ENCODE measurements around the gene SHKBP1. TPM values are rescaled to one million over a fixed set of nuclear protein-coding genes. Genes with fewer than 3 reads are reported as not detected.
A peak's percentile ranks its signal among the peaks of the same experiment; 100 is the strongest.
"Not testable (repeated sequence)": the region's sequence is repeated elsewhere in the genome, so short reads cannot be mapped to it uniquely, and the experiment has no call there.

Gene SHKBP1
- polyA plus RNA-seq, 2 donors = 47.9 to 53.6 TPM

GRCh38 chr19:40621283-40621682 is 44.6 kb downstream of the SHKBP1 start:
- Histone ChIP-seq H3K4me3 (ENCODE audit: low read depth in 1 of 2, low read length in 2 of 2) (no peak overlapping the region), H3K4me1 (ENCODE audit: control insufficient read depth in 2 of 2, insufficient read depth in 2 of 2, low read length in 1 of 2) (peaks cover 0 to 2% of the 10 kb centered on the region in 2 donors), H3K36me3 (ENCODE audit: control insufficient read depth in 2 of 2, insufficient read depth in 2 of 2, low read length in 1 of 2) (peaks cover 13 to 39% of the 10 kb centered on the region in 2 donors), H3K27me3 (ENCODE audit: control insufficient read depth in 1 of 2, insufficient read depth in 2 of 2, low read length in 2 of 2) (no peaks in the 10 kb centered on the region), H3K27ac (ENCODE audit: low read depth in 2 of 2, low read length in 1 of 2) (no peak overlapping the region), H3K9me3 (ENCODE audit: control insufficient read depth in 2 of 2, insufficient read depth in 1 of 2, low read depth in 1 of 2, low read length in 1 of 2) (no peaks in the 10 kb centered on the region)
- WGBS, 2 donors = 75 to 85% methylated on average over 2 of the region's 2 CpGs

DNA sequence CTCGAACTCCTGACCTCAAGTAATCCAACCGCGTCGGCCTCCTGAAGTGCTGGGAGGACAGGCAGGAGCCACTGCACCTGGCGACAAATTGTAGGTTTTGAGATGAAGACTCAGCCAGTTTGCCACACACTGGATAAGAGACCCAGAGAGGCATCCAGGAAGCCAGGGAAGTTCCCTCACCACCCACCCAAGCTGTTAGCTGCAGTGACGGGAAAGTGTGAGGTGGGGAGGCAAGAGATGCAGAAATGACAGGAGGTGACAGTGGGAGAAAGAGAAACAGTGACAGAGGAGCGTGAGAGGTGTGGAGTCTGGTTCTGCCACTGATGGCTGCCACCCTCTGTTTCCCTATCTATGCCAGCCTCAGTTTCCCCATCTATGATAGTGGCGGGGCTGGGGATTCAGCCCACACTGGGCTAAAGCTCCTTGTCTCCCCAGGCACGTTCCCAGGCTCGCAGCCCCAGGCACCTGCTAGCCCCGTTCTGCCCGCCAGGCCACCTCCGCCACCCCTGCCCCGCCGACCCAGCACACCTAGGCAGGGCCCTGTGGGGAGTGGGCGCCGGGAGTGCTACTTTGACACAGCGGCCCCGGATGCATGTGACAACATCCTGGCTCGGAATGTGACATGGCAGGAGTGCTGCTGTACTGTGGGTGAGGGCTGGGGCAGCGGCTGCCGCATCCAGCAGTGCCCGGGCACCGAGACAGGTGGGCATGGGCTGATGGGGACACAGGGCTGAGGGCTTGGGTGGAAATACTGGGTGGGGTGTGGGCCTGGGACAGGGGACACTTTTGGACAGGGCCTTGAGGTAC is 45.5 kb downstream of the SHKBP1 start:
- Histone ChIP-seq H3K4me1 (ENCODE audit: control insufficient read depth in 2 of 2, insufficient read depth in 2 of 2, low read length in 1 of 2) (peaks cover 0 to 2% of the 10 kb centered on the region in 2 donors), H3K9me3 (ENCODE audit: control insufficient read depth in 2 of 2, insufficient read depth in 1 of 2, low read depth in 1 of 2, low read length in 1 of 2) (no peaks in the 10 kb centered on the region), H3K27ac (ENCODE audit: low read depth in 2 of 2, low read length in 1 of 2) (peak overlapping the region in 1 of 2 donors; percentile 5), H3K27me3 (ENCODE audit: control insufficient read depth in 1 of 2, insufficient read depth in 2 of 2, low read length in 2 of 2) (no peaks in the 10 kb centered on the region), H3K4me3 (ENCODE audit: low read depth in 1 of 2, low read length in 2 of 2) (no peak overlapping the region), H3K36me3 (ENCODE audit: control insufficient read depth in 2 of 2, insufficient read depth in 2 of 2, low read length in 1 of 2) (peaks cover 13 to 34% of the 10 kb centered on the region in 2 donors)
- 91 to 92% methylated on average over 24 of the region's 24 CpGs for WGBS, 2 donors

DNA sequence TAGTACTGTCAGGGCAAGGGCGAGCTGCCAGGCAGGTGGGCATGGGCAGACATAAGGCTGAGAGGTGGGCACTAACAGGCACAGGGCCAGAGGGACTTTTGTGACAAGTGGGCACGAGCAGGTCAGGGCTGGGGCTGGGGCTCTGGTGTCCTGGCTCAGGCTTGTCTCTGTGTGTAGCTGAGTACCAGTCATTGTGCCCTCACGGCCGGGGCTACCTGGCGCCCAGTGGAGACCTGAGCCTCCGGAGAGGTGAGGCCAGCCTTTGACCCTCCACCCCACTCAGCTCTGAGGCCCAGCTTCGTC is 46.1 kb downstream of the SHKBP1 start:
- no peaks in the 10 kb centered on the region for H3K27me3 ChIP-seq (ENCODE audit: control insufficient read depth in 1 of 2, insufficient read depth in 2 of 2, low read length in 2 of 2)
- peaks cover 0 to 2% of the 10 kb centered on the region in 2 donors for H3K4me1 ChIP-seq (ENCODE audit: control insufficient read depth in 2 of 2, insufficient read depth in 2 of 2, low read length in 1 of 2)
- H3K4me3 ChIP-seq (ENCODE audit: low read depth in 1 of 2, low read length in 2 of 2) = no peak overlapping the region
- H3K27ac ChIP-seq (ENCODE audit: low read depth in 2 of 2, low read length in 1 of 2) = no peak overlapping the region
- WGBS, 2 donors = 90% methylated on average over 7 of the region's 7 CpGs
- H3K9me3 ChIP-seq (ENCODE audit: control insufficient read depth in 2 of 2, insufficient read depth in 1 of 2, low read depth in 1 of 2, low read length in 1 of 2) = no peaks in the 10 kb centered on the region
- H3K36me3 ChIP-seq (ENCODE audit: control insufficient read depth in 2 of 2, insufficient read depth in 2 of 2, low read length in 1 of 2) = peaks cover 13 to 36% of the 10 kb centered on the region in 2 donors

- Histone ChIP-seq H3K4me3 (ENCODE audit: low read depth in 1 of 2, low read length in 2 of 2) (no peak overlapping the region), H3K4me1 (ENCODE audit: control insufficient read depth in 2 of 2, insufficient read depth in 2 of 2, low read length in 1 of 2) (peaks cover 0 to 2% of the 10 kb centered on the region in 2 donors), H3K36me3 (ENCODE audit: control insufficient read depth in 2 of 2, insufficient read depth in 2 of 2, low read length in 1 of 2) (peaks cover 13 to 36% of the 10 kb centered on the region in 2 donors), H3K27me3 (ENCODE audit: control insufficient read depth in 1 of 2, insufficient read depth in 2 of 2, low read length in 2 of 2) (no peaks in the 10 kb centered on the region), H3K27ac (ENCODE audit: low read depth in 2 of 2, low read length in 1 of 2) (peak overlapping the region in 1 of 2 donors; percentile 2), H3K9me3 (ENCODE audit: control insufficient read depth in 2 of 2, insufficient read depth in 1 of 2, low read depth in 1 of 2, low read length in 1 of 2) (no peaks in the 10 kb centered on the region)
- WGBS, 2 donors = 58 to 61% methylated on average over 39 to 41 of the region's 41 CpGs
These were observed 47.0 kb downstream of the SHKBP1 start for GRCh38 chr19:40623403-40624251.

GRCh38 chr19:40624369-40625153 is 47.9 kb downstream of the SHKBP1 start:
- 86 to 88% methylated on average over 14 of the region's 14 CpGs for WGBS, 2 donors

GRCh38 chr19:40625406-40626120 is 48.9 kb downstream of the SHKBP1 start:
- peaks cover 6 to 38% of the 10 kb centered on the region in 2 donors for H3K36me3 ChIP-seq (ENCODE audit: control insufficient read depth in 2 of 2, insufficient read depth in 2 of 2, low read length in 1 of 2)
- no peak overlapping the region for H3K4me3 ChIP-seq (ENCODE audit: low read depth in 1 of 2, low read length in 2 of 2)
- no peaks in the 10 kb centered on the region for H3K9me3 ChIP-seq (ENCODE audit: control insufficient read depth in 2 of 2, insufficient read depth in 1 of 2, low read depth in 1 of 2, low read length in 1 of 2)
- H3K27me3 ChIP-seq (ENCODE audit: control insufficient read depth in 1 of 2, insufficient read depth in 2 of 2, low read length in 2 of 2) = no peaks in the 10 kb centered on the region
- WGBS, 2 donors = 78 to 80% methylated on average over 7 of the region's 7 CpGs
- peaks cover 0 to 2% of the 10 kb centered on the region in 2 donors for H3K4me1 ChIP-seq (ENCODE audit: control insufficient read depth in 2 of 2, insufficient read depth in 2 of 2, low read length in 1 of 2)
- no peak overlapping the region for H3K27ac ChIP-seq (ENCODE audit: low read depth in 2 of 2, low read length in 1 of 2)

More at GRCh38 chr19:40624369-40625153, 47.9 kb downstream of the SHKBP1 start:
- peaks cover 10 to 40% of the 10 kb centered on the region in 2 donors for H3K36me3 ChIP-seq (ENCODE audit: control insufficient read depth in 2 of 2, insufficient read depth in 2 of 2, low read length in 1 of 2)
- not testable (repeated sequence) for H3K4me3 ChIP-seq (ENCODE audit: low read depth in 1 of 2, low read length in 2 of 2); H3K27me3 ChIP-seq (ENCODE audit: control insufficient read depth in 1 of 2, insufficient read depth in 2 of 2, low read length in 2 of 2); H3K4me1 ChIP-seq (ENCODE audit: control insufficient read depth in 2 of 2, insufficient read depth in 2 of 2, low read length in 1 of 2); H3K9me3 ChIP-seq (ENCODE audit: control insufficient read depth in 2 of 2, insufficient read depth in 1 of 2, low read depth in 1 of 2, low read length in 1 of 2); H3K27ac ChIP-seq (ENCODE audit: low read depth in 2 of 2, low read length in 1 of 2)

DNA sequence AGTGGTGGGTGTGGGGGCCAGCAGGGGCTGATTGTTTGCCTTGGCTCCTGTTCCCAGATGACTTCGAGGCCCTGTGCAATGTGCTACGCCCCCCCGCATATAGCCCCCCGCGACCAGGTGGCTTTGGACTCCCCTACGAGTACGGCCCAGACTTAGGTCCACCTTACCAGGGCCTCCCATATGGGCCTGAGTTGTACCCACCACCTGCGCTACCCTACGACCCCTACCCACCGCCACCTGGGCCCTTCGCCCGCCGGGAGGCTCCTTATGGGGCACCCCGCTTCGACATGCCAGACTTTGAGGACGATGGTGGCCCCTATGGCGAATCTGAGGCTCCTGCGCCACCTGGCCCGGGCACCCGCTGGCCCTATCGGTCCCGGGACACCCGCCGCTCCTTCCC is 50.2 kb downstream of the SHKBP1 start:
- Histone ChIP-seq H3K36me3 (ENCODE audit: control insufficient read depth in 2 of 2, insufficient read depth in 2 of 2, low read length in 1 of 2) (peaks cover 5 to 35% of the 10 kb centered on the region in 2 donors), H3K27ac (ENCODE audit: low read depth in 2 of 2, low read length in 1 of 2) (no peak overlapping the region), H3K4me3 (ENCODE audit: low read depth in 1 of 2, low read length in 2 of 2) (no peak overlapping the region), H3K27me3 (ENCODE audit: control insufficient read depth in 1 of 2, insufficient read depth in 2 of 2, low read length in 2 of 2) (no peaks in the 10 kb centered on the region), H3K9me3 (ENCODE audit: control insufficient read depth in 2 of 2, insufficient read depth in 1 of 2, low read depth in 1 of 2, low read length in 1 of 2) (no peaks in the 10 kb centered on the region), H3K4me1 (ENCODE audit: control insufficient read depth in 2 of 2, insufficient read depth in 2 of 2, low read length in 1 of 2) (peaks cover 0 to 2% of the 10 kb centered on the region in 2 donors)
- 95 to 96% methylated on average over 24 of the region's 24 CpGs for WGBS, 2 donors

- Histone ChIP-seq H3K27me3 (ENCODE audit: control insufficient read depth in 1 of 2, insufficient read depth in 2 of 2, low read length in 2 of 2) (no peaks in the 10 kb centered on the region), H3K27ac (ENCODE audit: low read depth in 2 of 2, low read length in 1 of 2) (no peak overlapping the region), H3K4me1 (ENCODE audit: control insufficient read depth in 2 of 2, insufficient read depth in 2 of 2, low read length in 1 of 2) (peaks cover 0 to 2% of the 10 kb centered on the region in 2 donors), H3K9me3 (ENCODE audit: control insufficient read depth in 2 of 2, insufficient read depth in 1 of 2, low read depth in 1 of 2, low read length in 1 of 2) (no peaks in the 10 kb centered on the region), H3K4me3 (ENCODE audit: low read depth in 1 of 2, low read length in 2 of 2) (no peak overlapping the region), H3K36me3 (ENCODE audit: control insufficient read depth in 2 of 2, insufficient read depth in 2 of 2, low read length in 1 of 2) (peaks cover 0 to 27% of the 10 kb centered on the region in 2 donors)
- WGBS, 2 donors = 90 to 94% methylated on average over 39 of the region's 39 CpGs
These were observed 51.0 kb downstream of the SHKBP1 start for GRCh38 chr19:40627486-40628279.
